Natural killer cell (primary cell): ENCODE results near the gene NXN. TPM values are rescaled to one million over a fixed set of nuclear protein-coding genes. Genes with fewer than 3 reads are reported as not detected.

Experiments
- ATAC-seq, 3 donors: fragments of 150-1000 bp in 2 of 3; fragments of 200-7000 bp in 1 of 3; cut with Tn5 transposase; 1 replicate in 1 of 3; 2 replicates in 2 of 3; pipeline ENCODE4 v1.10.0; 2021; ENCODE audit warnings: mild to moderate bottlenecking in 2 of 3, moderate library complexity in 2 of 3
- DNase-seq, 2 donors: peaks; one replicate each; pipeline versions ENCODE4 v3.0.0 to v3.0.0-alpha.2; 2013 to 2021; ENCODE audit warnings: mixed read lengths in 1 of 2
- H3K27ac ChIP-seq: one replicate; pipeline ENCODE4 v1.5.1; 2013; ENCODE audit warnings: mild to moderate bottlenecking, low read length
- H3K27me3 ChIP-seq: one replicate; pipeline ENCODE4 v1.6.1; 2013; ENCODE audit warnings: low read length; ENCODE audit not compliant: control insufficient read depth, insufficient read depth
- H3K36me3 ChIP-seq: one replicate; pipeline ENCODE4 v1.6.1; 2013; ENCODE audit warnings: low read length; ENCODE audit not compliant: control insufficient read depth, insufficient read depth
- H3K4me1 ChIP-seq: one replicate; pipeline ENCODE4 v1.6.1; 2013; ENCODE audit warnings: low read length; ENCODE audit not compliant: control insufficient read depth, insufficient read depth
- H3K4me3 ChIP-seq: one replicate; pipeline ENCODE4 v1.5.1; 2013; ENCODE audit warnings: low read length
- H3K9me3 ChIP-seq: one replicate; pipeline ENCODE4 v1.6.1; 2013; ENCODE audit warnings: low read length; ENCODE audit not compliant: control insufficient read depth, insufficient read depth
- H3K27ac Mint-ChIP-seq, 2 donors: one replicate each; pipeline ENCODE4 v1.8.0; 2022; ENCODE audit warnings: mild to moderate bottlenecking in 2 of 2, mixed read lengths in 2 of 2, moderate library complexity in 1 of 2
- H3K27me3 Mint-ChIP-seq, 2 donors: one replicate each; pipeline ENCODE4 v1.8.0; 2022; ENCODE audit warnings: low read depth in 2 of 2, mixed read lengths in 2 of 2
- H3K36me3 Mint-ChIP-seq: one replicate; pipeline ENCODE4 v1.8.0; 2022; ENCODE audit warnings: mixed read lengths
- H3K4me1 Mint-ChIP-seq, 2 donors: one replicate each; pipeline ENCODE4 v1.8.0; 2022; ENCODE audit warnings: mixed read lengths in 2 of 2
- H3K4me3 Mint-ChIP-seq: one replicate; pipeline ENCODE4 v1.8.0; 2022; ENCODE audit warnings: mild to moderate bottlenecking, moderate library complexity, mixed read lengths
- H3K9me3 Mint-ChIP-seq, 2 donors: one replicate each; pipeline ENCODE4 v1.8.0; 2022; ENCODE audit warnings: mixed read lengths in 2 of 2
- WGBS: methylation state at CpG from one replicate; pipeline ENCODE4 v1.1.7; 2013; ENCODE audit warnings: missing lambda C conversion rate; ENCODE audit not compliant: insufficient coverage; 5-methylcytosine and 5-hydroxymethylcytosine counted together
- intact Hi-C: fragments of 100-400 bp; cut with micrococcal nuclease; formaldehyde crosslinking; loops from one replicate; pipeline ENCODE4 v1.14.2; 2022
- total RNA-seq, 4 donors: library from RNA; stranded (reverse); fragments of 120-200 nt in 1 of 4; gene quantifications; one replicate each; pipeline versions ENCODE4 v1.2.3 to v1.2.4, GENCODE V29; 2013 to 2022
- TF ChIP-seq, protein P1 (sequence below): fragments of 200-600 bp; IDR thresholded peaks from one replicate; pipeline ENCODE4 v1.8.0; 2022; ENCODE audit warnings: antibody characterized with exemption

NXN gene
- total RNA-seq, 3 donors from 2014 or later (not counting 1 experiment from before 2014, with no cell fraction given) = 0.14 to 0.55 TPM; not detected in 1

DNA sequence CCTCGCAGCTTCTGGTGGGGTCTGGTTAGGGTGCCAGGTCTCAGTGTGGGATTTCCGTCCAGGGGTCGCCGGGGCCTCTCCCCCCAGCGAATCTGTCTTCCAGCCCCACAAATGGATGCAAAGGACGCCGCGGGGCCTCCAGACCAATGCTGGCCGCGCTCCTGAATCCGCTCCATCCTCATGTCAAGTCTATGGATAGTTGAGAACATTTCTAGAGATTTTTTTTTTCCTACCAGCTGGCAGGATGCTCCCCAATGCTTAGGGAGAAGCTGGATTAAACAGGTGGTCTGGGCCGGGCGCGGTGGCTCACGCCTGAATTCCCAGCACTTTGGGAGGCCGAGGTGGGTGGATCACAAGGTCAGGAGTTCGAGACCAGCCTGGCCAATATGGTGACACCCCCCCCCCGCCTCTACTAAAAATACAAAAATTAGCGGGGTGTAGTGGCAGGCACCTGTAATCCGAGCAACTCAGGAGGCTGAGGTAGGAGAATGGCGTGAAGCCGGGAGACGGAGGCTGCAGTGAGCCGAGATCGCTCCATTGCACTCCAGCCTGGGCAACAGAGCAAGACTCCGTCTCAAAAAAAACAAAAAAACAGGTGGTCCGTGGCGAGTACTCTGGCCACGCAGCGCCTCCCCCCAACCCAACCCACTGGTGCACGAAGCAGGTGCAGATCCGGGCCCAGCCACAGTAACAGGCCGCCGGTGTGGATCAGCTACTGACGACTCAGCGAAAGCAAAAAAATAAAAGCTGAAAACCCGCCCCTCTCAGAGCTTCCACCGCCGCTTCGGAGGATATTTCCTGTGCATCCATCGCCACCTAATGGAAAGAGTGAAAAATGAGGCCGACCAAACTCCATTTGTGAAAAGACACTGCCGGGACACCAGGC lies 1.1 kb upstream of the NXN start:
- H3K27me3 Mint-ChIP-seq = peaks cover 16 to 22% of the 10 kb centered on the region in 2 donors
- Histone ChIP-seq H3K27ac (no peak overlapping the region), H3K4me1 (peaks cover 21% of the 10 kb centered on the region), H3K9me3 (no peaks in the 10 kb centered on the region), H3K27me3 (peaks cover 24% of the 10 kb centered on the region), H3K36me3 (no peaks in the 10 kb centered on the region), H3K4me3 (peak overlapping the region; percentile 61)
- H3K27ac Mint-ChIP-seq = peak overlapping the region; percentile 69 to 83
- DNase-seq (peak; percentile 45 to 92), ATAC-seq (peak; percentile 50 to 54 (median 50))
- 31% methylated on average over 42 of the region's 43 CpGs for WGBS
- H3K4me3 Mint-ChIP-seq = peak overlapping the region; percentile 80
- no peaks in the 10 kb centered on the region for H3K36me3 Mint-ChIP-seq
- H3K9me3 Mint-ChIP-seq = no peaks in the 10 kb centered on the region
- TF ChIP-seq, protein P1, sequence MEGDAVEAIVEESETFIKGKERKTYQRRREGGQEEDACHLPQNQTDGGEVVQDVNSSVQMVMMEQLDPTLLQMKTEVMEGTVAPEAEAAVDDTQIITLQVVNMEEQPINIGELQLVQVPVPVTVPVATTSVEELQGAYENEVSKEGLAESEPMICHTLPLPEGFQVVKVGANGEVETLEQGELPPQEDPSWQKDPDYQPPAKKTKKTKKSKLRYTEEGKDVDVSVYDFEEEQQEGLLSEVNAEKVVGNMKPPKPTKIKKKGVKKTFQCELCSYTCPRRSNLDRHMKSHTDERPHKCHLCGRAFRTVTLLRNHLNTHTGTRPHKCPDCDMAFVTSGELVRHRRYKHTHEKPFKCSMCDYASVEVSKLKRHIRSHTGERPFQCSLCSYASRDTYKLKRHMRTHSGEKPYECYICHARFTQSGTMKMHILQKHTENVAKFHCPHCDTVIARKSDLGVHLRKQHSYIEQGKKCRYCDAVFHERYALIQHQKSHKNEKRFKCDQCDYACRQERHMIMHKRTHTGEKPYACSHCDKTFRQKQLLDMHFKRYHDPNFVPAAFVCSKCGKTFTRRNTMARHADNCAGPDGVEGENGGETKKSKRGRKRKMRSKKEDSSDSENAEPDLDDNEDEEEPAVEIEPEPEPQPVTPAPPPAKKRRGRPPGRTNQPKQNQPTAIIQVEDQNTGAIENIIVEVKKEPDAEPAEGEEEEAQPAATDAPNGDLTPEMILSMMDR = peak; percentile 23
- intact Hi-C loops = loop anchor here (2.0 kb wide), 1 partner anchor 16 kb away; the partner anchor contains the start of gene TIMM22
- H3K4me1 Mint-ChIP-seq = peaks cover 12 to 17% of the 10 kb centered on the region in 2 donors

DNA sequence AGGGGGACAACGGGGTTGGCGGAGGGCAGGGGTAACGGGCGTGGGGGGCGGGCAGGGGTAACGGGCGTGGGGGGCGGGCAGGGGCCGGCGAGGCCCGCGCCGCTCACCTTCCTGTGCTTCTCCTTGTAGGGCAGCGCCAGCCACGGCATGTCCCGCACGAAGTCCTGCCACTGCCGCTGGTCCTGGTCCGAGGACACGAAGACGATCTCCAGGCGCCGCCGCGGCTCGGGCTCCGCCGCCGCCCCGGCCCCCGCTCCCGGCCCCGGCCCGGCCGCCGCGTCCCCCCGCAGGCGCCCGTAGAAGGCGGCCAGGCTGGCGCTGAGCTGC lies 401 bp downstream of the NXN start:
- Mint-ChIP-seq H3K4me3 (no peak overlapping the region), H3K27ac (no peak overlapping the region), H3K27me3 (peaks cover 22 to 35% of the 10 kb centered on the region in 2 donors), H3K4me1 (peaks cover 12 to 17% of the 10 kb centered on the region in 2 donors), H3K9me3 (no peaks in the 10 kb centered on the region), H3K36me3 (no peaks in the 10 kb centered on the region)
- WGBS = under 1% methylated on average over 42 of the region's 42 CpGs
- H3K4me1 ChIP-seq = peaks cover 21% of the 10 kb centered on the region
- DNase-seq (no peak), ATAC-seq (peak in 2 of 3 donors; percentile 3 to 9)
- intact Hi-C loops = no loop called here
- H3K36me3 ChIP-seq = no peaks in the 10 kb centered on the region
- H3K4me3 ChIP-seq = no peak overlapping the region
- H3K27ac ChIP-seq = no peak overlapping the region
- TF ChIP-seq, protein P1 = no peak
- H3K9me3 ChIP-seq = no peaks in the 10 kb centered on the region
- peaks cover 27% of the 10 kb centered on the region for H3K27me3 ChIP-seq

DNA sequence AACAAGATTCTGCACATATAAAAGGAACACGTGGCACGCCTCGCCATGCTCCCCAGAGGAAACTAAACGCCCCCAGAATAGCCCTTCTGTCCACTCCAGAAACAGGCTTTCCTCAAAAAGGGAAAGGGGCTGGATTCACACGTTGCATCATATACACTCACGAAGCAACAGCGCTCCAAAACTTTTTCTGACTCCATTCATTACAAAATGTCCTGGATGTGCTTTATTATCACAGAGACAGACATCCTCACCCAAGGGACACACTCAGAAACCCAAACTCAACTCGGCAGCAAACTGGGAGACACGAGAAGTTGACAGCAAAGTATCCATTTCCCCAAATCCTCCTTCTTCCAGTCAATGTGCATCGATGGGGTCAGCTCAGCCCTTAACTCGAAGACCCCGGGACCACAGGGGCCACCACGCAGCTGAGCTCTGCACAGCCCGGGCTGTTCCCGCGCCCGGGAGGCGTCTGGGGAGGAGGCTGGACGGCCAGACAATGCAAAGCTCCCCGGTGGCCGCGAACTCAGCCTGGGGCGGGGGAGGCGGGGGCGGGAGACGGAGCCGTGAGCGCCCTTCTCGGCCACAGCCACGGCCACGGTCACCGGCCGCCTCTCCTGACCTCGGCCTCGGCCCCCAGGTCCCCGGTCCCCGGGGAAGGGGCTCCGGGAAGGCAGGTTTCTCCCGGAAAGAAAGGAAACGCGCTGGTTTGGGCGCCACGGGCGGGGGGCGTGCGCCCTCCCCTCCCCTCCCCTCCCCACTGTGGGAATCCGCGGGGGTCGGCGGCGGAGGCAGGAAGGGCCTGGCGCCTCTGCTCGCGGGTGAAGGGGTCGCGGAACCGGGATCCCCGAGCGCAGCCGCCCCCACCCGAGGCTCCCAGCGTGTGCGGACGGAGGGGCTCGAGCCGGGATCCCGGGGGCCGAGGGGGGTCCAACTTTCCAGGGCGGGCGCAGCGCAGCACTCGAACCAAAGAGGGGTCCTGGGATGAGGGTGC lies 1.2 kb downstream of the NXN start:
- TF ChIP-seq, protein P1 = no peak
- Mint-ChIP-seq H3K27ac (no peak overlapping the region), H3K4me3 (peak overlapping the region; percentile 75), H3K36me3 (no peaks in the 10 kb centered on the region), H3K9me3 (no peaks in the 10 kb centered on the region), H3K4me1 (peaks cover 12 to 17% of the 10 kb centered on the region in 2 donors), H3K27me3 (peaks cover 23 to 37% of the 10 kb centered on the region in 2 donors)
- Histone ChIP-seq H3K4me3 (no peak overlapping the region), H3K4me1 (peaks cover 21% of the 10 kb centered on the region), H3K27me3 (peaks cover 27% of the 10 kb centered on the region), H3K36me3 (no peaks in the 10 kb centered on the region), H3K27ac (no peak overlapping the region), H3K9me3 (no peaks in the 10 kb centered on the region)
- DNase-seq (peak in 1 of 2 donors; percentile 32), ATAC-seq (no peak)
- intact Hi-C loops = no loop called here
- WGBS = 3% methylated on average over 63 of the region's 72 CpGs
